Stimulated activated CD4-positive, alpha-beta T cell treated with anti-CD3 and anti-CD28 coated beads, Interleukin-4, amount 100 ng/mL, for 48 hours (primary cell): ENCODE results near the gene OPALIN.

ENCODE experiments used
- DNase-seq, 2 donors: peaks; one replicate each; pipeline ENCODE4 v3.0.0-alpha.2; 2020; ENCODE audit warnings: low read depth in 2 of 2

OPALIN gene

GRCh38 chr10:96374004-96374403, 15.2 kb upstream of the OPALIN start:
- DNase-seq, result no peak

GRCh38 chr10:96371356-96371755, 12.6 kb upstream of the OPALIN start:
- DNase-seq, result no peak

- DNase-seq, result peak; percentile 11 to 29
Measured at GRCh38 chr10:96370584-96371157, 11.9 kb upstream of the OPALIN start.

- DNase-seq, result no peak
Measured at GRCh38 chr10:96369890-96370583, 11.2 kb upstream of the OPALIN start.

- DNase-seq, result no peak
Measured at GRCh38 chr10:96368971-96369370, 10.2 kb upstream of the OPALIN start.

- no peak for DNase-seq
Measured at GRCh38 chr10:96367470-96367869, 8.7 kb upstream of the OPALIN start.

GRCh38 chr10:96366508-96366907, 7.7 kb upstream of the OPALIN start:
- DNase-seq, result no peak

- DNase-seq, result no peak
Measured at GRCh38 chr10:96365571-96365970, 6.8 kb upstream of the OPALIN start.

GRCh38 chr10:96360766-96361165, 2.0 kb upstream of the OPALIN start:
- DNase-seq, result no peak

GRCh38 chr10:96360331-96360730, 1.5 kb upstream of the OPALIN start:
- no peak for DNase-seq

- no peak for DNase-seq
Measured at GRCh38 chr10:96359616-96360015, 814 bp upstream of the OPALIN start.

GRCh38 chr10:96357038-96357620, 1.7 kb downstream of the OPALIN start:
- DNase-seq, result no peak

GRCh38 chr10:96352582-96352981, 6.2 kb downstream of the OPALIN start:
- DNase-seq, result no peak

- DNase-seq, result no peak
Measured at GRCh38 chr10:96352027-96352426, 6.8 kb downstream of the OPALIN start.

GRCh38 chr10:96346295-96346694, 12.5 kb downstream of the OPALIN start:
- DNase-seq, result no peak

GRCh38 chr10:96345222-96345621, 13.6 kb downstream of the OPALIN start:
- DNase-seq, result no peak

GRCh38 chr10:96344178-96344577, 14.6 kb downstream of the OPALIN start:
- no peak for DNase-seq

- no peak for DNase-seq
Measured at GRCh38 chr10:96342402-96342801, 16.4 kb downstream of the OPALIN start.

- no peak for DNase-seq
Measured at GRCh38 chr10:96341219-96342182, 17.3 kb downstream of the OPALIN start.

GRCh38 chr10:96339956-96340904, 18.6 kb downstream of the OPALIN start:
- DNase-seq, result peak; percentile 47 to 48

GRCh38 chr10:96339383-96339782, 19.4 kb downstream of the OPALIN start:
- no peak for DNase-seq
